Measurements from ENCODE around the gene SMURF2.
"Not testable (repeated sequence)": the region's sequence is repeated elsewhere in the genome, so short reads cannot be mapped to it uniquely, and the experiment has no call there.

DNA sequence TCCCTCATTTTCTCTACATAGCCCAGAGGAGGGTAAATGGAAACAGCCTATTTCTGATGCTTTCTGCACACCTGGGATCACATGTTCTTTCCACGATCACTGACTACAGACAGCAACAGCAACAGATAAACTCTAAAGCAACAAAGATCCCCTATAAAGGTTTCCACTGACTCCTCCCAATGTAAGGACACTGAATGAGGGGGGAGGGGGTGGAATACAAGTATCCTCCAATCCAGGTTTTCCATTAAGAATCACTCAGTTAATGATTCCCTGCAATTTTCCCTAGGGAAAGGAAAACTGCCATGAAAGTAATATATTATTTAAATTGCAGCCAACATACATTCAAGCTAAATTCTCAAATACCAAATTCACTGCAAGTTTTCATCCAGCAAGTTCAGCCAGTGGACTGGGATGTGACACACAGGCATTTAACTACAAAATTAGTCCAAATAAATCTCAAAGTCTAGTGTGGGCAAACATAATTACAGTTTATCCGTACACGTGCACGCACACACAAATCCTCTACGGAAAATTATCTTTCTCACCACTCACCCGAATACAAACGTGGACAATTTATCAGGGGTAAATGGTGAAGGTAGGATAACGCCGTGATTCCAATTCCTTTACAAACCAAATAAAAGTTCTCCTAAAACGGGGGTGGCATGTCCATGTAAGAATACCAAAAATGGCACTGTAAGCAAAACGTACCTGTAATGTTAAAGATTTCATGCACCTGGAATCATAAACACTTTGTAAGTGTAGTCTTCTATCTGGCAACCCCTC, 1.7 kb downstream of the SMURF2 start:
- TF ChIP-seq, protein P1, sequence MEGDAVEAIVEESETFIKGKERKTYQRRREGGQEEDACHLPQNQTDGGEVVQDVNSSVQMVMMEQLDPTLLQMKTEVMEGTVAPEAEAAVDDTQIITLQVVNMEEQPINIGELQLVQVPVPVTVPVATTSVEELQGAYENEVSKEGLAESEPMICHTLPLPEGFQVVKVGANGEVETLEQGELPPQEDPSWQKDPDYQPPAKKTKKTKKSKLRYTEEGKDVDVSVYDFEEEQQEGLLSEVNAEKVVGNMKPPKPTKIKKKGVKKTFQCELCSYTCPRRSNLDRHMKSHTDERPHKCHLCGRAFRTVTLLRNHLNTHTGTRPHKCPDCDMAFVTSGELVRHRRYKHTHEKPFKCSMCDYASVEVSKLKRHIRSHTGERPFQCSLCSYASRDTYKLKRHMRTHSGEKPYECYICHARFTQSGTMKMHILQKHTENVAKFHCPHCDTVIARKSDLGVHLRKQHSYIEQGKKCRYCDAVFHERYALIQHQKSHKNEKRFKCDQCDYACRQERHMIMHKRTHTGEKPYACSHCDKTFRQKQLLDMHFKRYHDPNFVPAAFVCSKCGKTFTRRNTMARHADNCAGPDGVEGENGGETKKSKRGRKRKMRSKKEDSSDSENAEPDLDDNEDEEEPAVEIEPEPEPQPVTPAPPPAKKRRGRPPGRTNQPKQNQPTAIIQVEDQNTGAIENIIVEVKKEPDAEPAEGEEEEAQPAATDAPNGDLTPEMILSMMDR (IDR thresholded peaks at IDR 0.05; ENCODE audit: poor library complexity), result not testable (repeated sequence)
- not testable (repeated sequence) for TF ChIP-seq EZH2phosphoT487 (IDR thresholded peaks at IDR 0.05; ENCODE audit: low read depth, severe bottlenecking, unreplicated experiment)

Measured in hepatocyte (in vitro differentiated cells).